Erythroblast (primary cell): Measurements from ENCODE around the gene COL5A1.

Source experiments
- GATA1 ChIP-seq: IDR thresholded peaks from 2 replicates; pipeline ENCODE4 v1.6.1; 2011; ENCODE audit warnings: low read depth, mild to moderate bottlenecking, control low read depth, low read length, moderate library complexity
- POLR2A ChIP-seq: IDR thresholded peaks from 2 replicates; pipeline ENCODE4 v1.6.1; 2011; ENCODE audit warnings: mild to moderate bottlenecking, low read length

DNA sequence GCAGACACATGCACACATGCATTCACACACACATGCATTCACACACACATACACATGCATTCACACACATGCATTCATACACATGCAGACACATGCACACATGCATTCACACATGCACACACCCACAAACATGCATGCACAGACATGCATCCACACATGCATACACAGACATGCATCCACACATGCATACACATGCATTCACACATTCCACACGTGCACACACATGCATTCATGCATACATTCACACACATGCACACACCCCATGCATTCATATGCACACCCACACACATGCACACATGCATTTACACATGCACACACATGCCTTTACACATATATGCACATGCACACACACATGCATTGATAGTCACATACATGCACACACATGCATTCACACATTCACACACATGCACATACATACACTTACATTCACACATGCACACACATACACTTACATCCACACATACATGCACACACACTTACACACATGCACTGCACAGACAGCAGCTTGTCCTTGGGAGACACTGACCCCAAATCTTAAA is 106.4 kb downstream of the COL5A1 start:
- TF ChIP-seq POLR2A = no peak
- no peak for TF ChIP-seq GATA1
